Tibial nerve (tissue), 4 donors: ENCODE data around the gene LMX1B. TPM values are rescaled to one million over a fixed set of nuclear protein-coding genes. Genes with fewer than 3 reads are reported as not detected.

Experiments used
- DNase-seq, 2 donors: peaks; one replicate each; pipeline ENCODE4 v3.0.0-alpha.2; 2019; ENCODE audit warnings: low spot score in 2 of 2
- H3K27ac ChIP-seq, 4 donors: fragments of 200-600 bp; sonication (generic) in 3 of 4; one replicate each; pipeline ENCODE4 v1.5.1; 2017 to 2019; ENCODE audit warnings: mild to moderate bottlenecking in 1 of 4
- H3K27me3 ChIP-seq, 2 donors: fragments of 200-600 bp; sonication (generic) in 1 of 2; one replicate each; pipeline versions ENCODE4 v1.5.1 to v1.6.0; 2017 to 2019
- H3K36me3 ChIP-seq, 3 donors: fragments of 200-600 bp; sonication (generic); one replicate each; pipeline ENCODE4 v1.5.1; 2018 to 2019
- H3K4me1 ChIP-seq, 4 donors: fragments of 200-600 bp; sonication (generic) in 3 of 4; one replicate each; pipeline ENCODE4 v1.5.1; 2017 to 2019
- H3K4me3 ChIP-seq, 4 donors: fragments of 200-600 bp; sonication (generic) in 3 of 4; one replicate each; pipeline ENCODE4 v1.5.1; 2017 to 2019; ENCODE audit warnings: mild to moderate bottlenecking in 1 of 4, moderate library complexity in 1 of 4
- H3K9me3 ChIP-seq, 4 donors: fragments of 200-600 bp; sonication (generic) in 3 of 4; one replicate each; pipeline ENCODE4 v1.5.1; 2017 to 2019
- CTCF ChIP-seq, 5 experiments: fragments of 200-600 bp in 3 of 5; fragments of 450-650 bp in 2 of 5; sonication (generic) in 3 of 5; IDR thresholded peaks; one replicate each; pipeline ENCODE4 v1.5.1; 2016 to 2019; ENCODE audit warnings: antibody characterized with exemption in 5 of 5, mild to moderate bottlenecking in 3 of 5, moderate library complexity in 2 of 5
- EP300 ChIP-seq, 2 donors: sonication (generic); formaldehyde crosslinking; IDR thresholded peaks; one replicate each; pipeline ENCODE4 v1.6.1; 2017; ENCODE audit warnings: antibody characterized with exemption in 2 of 2, mild to moderate bottlenecking in 1 of 2
- POLR2A ChIP-seq, 2 donors: fragments of 450-650 bp; IDR thresholded peaks; one replicate each; pipeline ENCODE4 v1.6.1; 2017; ENCODE audit warnings: antibody characterized with exemption in 2 of 2, mild to moderate bottlenecking in 2 of 2, moderate library complexity in 2 of 2
- WGBS, 2 donors: methylation state at CpG; one replicate each; pipeline ENCODE4 v1.1.5; 2018; 5-methylcytosine and 5-hydroxymethylcytosine counted together
- total RNA-seq, 4 donors: library from RNA; depleted of rRNA; stranded (reverse); fragments of >200 nt; gene quantifications; one replicate each; pipeline ENCODE4 v1.1.0, GENCODE V29; 2016

LMX1B gene
- total RNA-seq, 4 donors from 2014 or later: 0.60 to 1.5 (median 0.78) TPM; not detected in 1

GRCh38 chr9:126635061-126635460, 21.3 kb downstream of the LMX1B start:
- no peak for DNase-seq
- no peaks in the 10 kb centered on the region for H3K9me3 ChIP-seq
- no peak overlapping the region for H3K4me3 ChIP-seq
- 79 to 81% methylated on average over 8 of the region's 8 CpGs for WGBS, 2 donors
- H3K27ac ChIP-seq: no peak overlapping the region
- no peaks in the 10 kb centered on the region for H3K36me3 ChIP-seq
- peaks cover 0 to 71% of the 10 kb centered on the region in 2 donors for H3K27me3 ChIP-seq
- peaks cover 0 to 14% (median 0%) of the 10 kb centered on the region in 4 donors for H3K4me1 ChIP-seq
- TF ChIP-seq POLR2A (IDR thresholded peaks at IDR 0.05) (no peak), EP300 (IDR thresholded peaks at IDR 0.05) (no peak), CTCF (IDR thresholded peaks at IDR 0.05) (no peak)

GRCh38 chr9:126635661-126636439, 22.1 kb downstream of the LMX1B start:
- Histone ChIP-seq H3K36me3 (no peaks in the 10 kb centered on the region), H3K27me3 (peaks cover 0 to 64% of the 10 kb centered on the region in 2 donors), H3K9me3 (no peaks in the 10 kb centered on the region), H3K4me3 (no peak overlapping the region), H3K4me1 (peaks cover 0 to 14% (median 0%) of the 10 kb centered on the region in 4 donors), H3K27ac (no peak overlapping the region)
- 79 to 86% methylated on average over 3 of the region's 3 CpGs for WGBS, 2 donors
- DNase-seq: no peak
- no peak for TF ChIP-seq POLR2A (IDR thresholded peaks at IDR 0.05)
- no peak for TF ChIP-seq EP300 (IDR thresholded peaks at IDR 0.05)
- no peak for TF ChIP-seq CTCF (IDR thresholded peaks at IDR 0.05)

GRCh38 chr9:126636983-126637798, 23.5 kb downstream of the LMX1B start:
- WGBS, 2 donors: 53 to 61% methylated on average over 14 to 15 of the region's 17 CpGs
- no peak for DNase-seq
- Histone ChIP-seq H3K27ac (no peak overlapping the region), H3K4me1 (peaks cover 0 to 14% (median 0%) of the 10 kb centered on the region in 4 donors), H3K27me3 (peaks cover 0 to 59% of the 10 kb centered on the region in 2 donors), H3K4me3 (no peak overlapping the region), H3K36me3 (no peaks in the 10 kb centered on the region), H3K9me3 (no peaks in the 10 kb centered on the region)
- TF ChIP-seq POLR2A (IDR thresholded peaks at IDR 0.05): no peak
- TF ChIP-seq CTCF (IDR thresholded peaks at IDR 0.05): no peak
- no peak for TF ChIP-seq EP300 (IDR thresholded peaks at IDR 0.05)

GRCh38 chr9:126638571-126639132, 24.9 kb downstream of the LMX1B start:
- Histone ChIP-seq H3K4me1 (peaks cover 0 to 14% (median 0%) of the 10 kb centered on the region in 4 donors), H3K27me3 (peaks cover 0 to 62% of the 10 kb centered on the region in 2 donors), H3K36me3 (no peaks in the 10 kb centered on the region), H3K4me3 (no peak overlapping the region), H3K27ac (no peak overlapping the region), H3K9me3 (no peaks in the 10 kb centered on the region)
- DNase-seq: no peak
- WGBS, 2 donors: 4 to 10% methylated on average over 13 to 15 of the region's 30 CpGs
- TF ChIP-seq POLR2A (IDR thresholded peaks at IDR 0.05): no peak
- TF ChIP-seq CTCF (IDR thresholded peaks at IDR 0.05): no peak
- TF ChIP-seq EP300 (IDR thresholded peaks at IDR 0.05): no peak
